SJSA1 (cell line): ENCODE measurements around the gene NEK4. TPM values are rescaled to one million over a fixed set of nuclear protein-coding genes. Genes with fewer than 3 reads are reported as not detected.
A peak's percentile ranks its signal among the peaks of the same experiment; 100 is the strongest.

Source experiments
- DNase-seq, 2 experiments: peaks; one replicate each; pipeline ENCODE4 v3.0.0-alpha.2; 2015 to 2020; ENCODE audit warnings: low spot score in 2 of 2, low read depth in 1 of 2
- H3K27ac ChIP-seq: fragments of 250-450 bp; sonication (Bioruptor Pico); 2 replicates; pipeline ENCODE4 v1.5.1; 2020; ENCODE audit warnings: mild to moderate bottlenecking, moderate library complexity
- H3K27me3 ChIP-seq: fragments of 250-450 bp; sonication (Bioruptor Pico); replicated peaks from 2 replicates; pipeline ENCODE4 v1.5.1; 2020; ENCODE audit warnings: mild to moderate bottlenecking, moderate library complexity
- H3K36me3 ChIP-seq: fragments of 250-450 bp; sonication (Bioruptor Pico); 2 replicates; pipeline ENCODE4 v1.5.1; 2020; ENCODE audit warnings: mild to moderate bottlenecking
- H3K4me1 ChIP-seq: fragments of 250-450 bp; sonication (Bioruptor Pico); replicated peaks from 2 replicates; pipeline ENCODE4 v1.6.1; 2021; ENCODE audit warnings: mild to moderate bottlenecking
- H3K4me3 ChIP-seq: fragments of 250-450 bp; sonication (Bioruptor Pico); 2 replicates; pipeline ENCODE4 v1.5.1; 2020; ENCODE audit warnings: mild to moderate bottlenecking
- H3K9me3 ChIP-seq: fragments of 250-450 bp; sonication (Bioruptor Pico); replicated peaks from 2 replicates; pipeline ENCODE4 v1.5.1; 2020; ENCODE audit warnings: mild to moderate bottlenecking
- total RNA-seq: library from RNA; depleted of rRNA; stranded (reverse); fragments of >200 nt; shearing (Covaris generic); gene quantifications from 2 replicates; pipeline ENCODE4 v1.2.3, GENCODE V29; 2014

NEK4 gene
- total RNA-seq, 1 experiment from 2014 or later = 12.6 TPM

DNA sequence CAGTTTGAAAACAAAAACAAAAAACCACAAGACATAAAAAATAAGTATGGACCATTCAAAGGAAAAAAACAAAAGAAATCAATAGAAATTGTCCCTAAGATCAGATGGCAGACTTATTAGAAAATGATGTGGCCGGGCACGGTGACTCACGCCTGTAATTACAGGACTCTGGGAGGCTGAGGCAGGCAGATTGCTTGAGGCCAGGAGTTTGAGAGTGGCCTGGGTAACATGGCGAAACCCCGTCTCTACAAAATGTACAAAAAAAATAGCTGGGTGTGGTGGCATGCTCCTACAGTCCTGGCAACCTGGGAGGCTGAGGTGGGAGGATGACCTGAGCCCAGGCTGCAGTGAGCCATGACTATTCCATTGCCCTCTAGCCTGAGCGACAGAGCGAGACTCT is 48.2 kb downstream of the NEK4 start:
- no peaks in the 10 kb centered on the region for H3K9me3 ChIP-seq
- H3K4me3 ChIP-seq = no peak overlapping the region
- H3K4me1 ChIP-seq = no peaks in the 10 kb centered on the region
- H3K27ac ChIP-seq = no peak overlapping the region
- DNase-seq = no peak
- H3K36me3 ChIP-seq = peaks cover 3% of the 10 kb centered on the region
- no peaks in the 10 kb centered on the region for H3K27me3 ChIP-seq

DNA sequence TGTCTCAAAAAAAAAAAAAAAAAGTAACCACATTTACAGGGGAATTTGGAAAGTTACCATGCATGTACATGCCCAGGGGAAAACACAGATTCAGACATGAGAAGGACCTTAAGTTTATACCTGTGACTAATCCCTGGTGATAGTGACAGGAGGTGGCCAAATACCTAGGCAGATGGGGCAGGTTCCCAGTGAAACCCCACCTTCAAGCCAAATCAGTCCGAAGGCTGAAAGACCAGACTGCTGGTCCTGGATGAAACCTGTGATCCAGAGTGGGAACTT is 49.1 kb downstream of the NEK4 start:
- Histone ChIP-seq H3K36me3 (peaks cover 3% of the 10 kb centered on the region), H3K9me3 (no peaks in the 10 kb centered on the region), H3K27me3 (no peaks in the 10 kb centered on the region), H3K4me3 (no peak overlapping the region), H3K27ac (no peak overlapping the region), H3K4me1 (no peaks in the 10 kb centered on the region)
- DNase-seq = no peak

DNA sequence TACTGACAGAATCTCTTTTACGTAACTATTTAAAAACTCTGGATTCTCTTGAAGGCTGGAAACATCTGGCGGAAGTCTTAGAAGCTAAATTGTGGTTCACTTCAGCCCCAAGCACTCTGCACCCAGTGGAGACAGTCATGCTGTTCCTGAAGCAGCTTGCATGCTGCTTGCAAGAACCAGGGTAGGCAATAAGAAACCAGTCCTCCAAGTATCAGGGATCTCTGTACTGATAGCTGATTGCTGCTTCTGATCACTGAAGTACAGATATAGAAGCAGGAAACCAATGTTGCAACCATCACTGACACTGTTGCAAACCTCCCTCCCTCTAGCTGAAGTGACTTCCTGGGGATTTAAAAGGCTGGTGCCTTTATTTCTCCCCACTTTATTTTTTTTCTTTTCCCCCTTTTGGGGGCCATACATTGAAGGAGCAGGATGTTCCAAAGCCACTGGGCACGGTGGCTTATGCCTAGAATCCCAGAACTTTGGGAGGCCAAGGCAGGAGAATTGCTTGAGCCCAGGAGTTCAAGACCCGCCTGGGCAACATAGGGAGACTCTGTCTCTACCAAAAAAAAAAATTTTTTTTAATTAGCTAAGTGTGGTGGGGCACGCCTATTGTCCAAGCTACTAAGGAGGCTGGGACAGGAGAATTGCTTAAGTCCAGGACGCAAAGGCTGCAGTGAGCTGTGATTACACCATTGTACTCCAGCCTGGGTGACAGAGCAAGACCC is 49.6 kb downstream of the NEK4 start:
- no peak overlapping the region for H3K4me3 ChIP-seq
- no peak for DNase-seq

GRCh38 chr3:52719618-52720017 is 51.1 kb downstream of the NEK4 start:
- no peak overlapping the region for H3K27ac ChIP-seq
- no peaks in the 10 kb centered on the region for H3K4me1 ChIP-seq
- no peaks in the 10 kb centered on the region for H3K27me3 ChIP-seq
- no peak for DNase-seq
- peaks cover 3% of the 10 kb centered on the region for H3K36me3 ChIP-seq
- H3K9me3 ChIP-seq = no peaks in the 10 kb centered on the region
- no peak overlapping the region for H3K4me3 ChIP-seq

More for the DNA sequence above, 49.6 kb downstream of the NEK4 start:
- peaks cover 3% of the 10 kb centered on the region for H3K36me3 ChIP-seq
- H3K27ac ChIP-seq = no peak overlapping the region
- H3K4me1 ChIP-seq = no peaks in the 10 kb centered on the region
- H3K9me3 ChIP-seq = no peaks in the 10 kb centered on the region
- H3K27me3 ChIP-seq = no peaks in the 10 kb centered on the region

DNA sequence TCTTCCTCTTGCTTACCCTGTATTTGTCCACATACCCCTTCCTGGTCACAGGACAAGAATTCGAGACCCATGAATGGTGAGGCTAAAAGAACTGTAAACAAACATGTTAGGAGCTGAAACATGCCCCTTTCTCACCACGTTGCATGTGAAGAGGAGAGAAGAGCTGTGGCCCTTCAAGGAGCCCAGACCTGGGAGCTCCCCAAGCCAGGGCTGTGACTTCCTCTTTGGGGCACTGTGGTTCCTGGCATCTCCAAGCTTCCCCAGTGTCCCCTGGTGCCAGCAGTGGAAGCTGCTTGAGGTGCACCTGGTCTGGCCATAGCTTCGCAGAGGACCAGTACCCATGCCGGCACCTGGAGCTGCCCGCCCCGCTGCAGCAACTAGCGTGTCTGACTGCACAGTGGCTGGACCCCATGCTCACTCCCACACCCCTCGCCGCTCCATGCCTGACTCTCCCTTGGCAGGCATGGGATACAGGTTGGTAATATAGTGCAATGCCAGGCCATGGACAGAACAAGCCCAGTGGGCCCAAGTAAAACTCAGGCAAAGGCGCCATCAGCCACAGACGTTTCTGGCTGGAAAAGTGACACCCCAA is 54.9 kb downstream of the NEK4 start:
- no peak overlapping the region for H3K4me3 ChIP-seq
- H3K27ac ChIP-seq = no peak overlapping the region
- no peaks in the 10 kb centered on the region for H3K9me3 ChIP-seq
- H3K36me3 ChIP-seq = peaks cover 12% of the 10 kb centered on the region
- H3K4me1 ChIP-seq = no peaks in the 10 kb centered on the region
- no peak for DNase-seq
- H3K27me3 ChIP-seq = no peaks in the 10 kb centered on the region

DNA sequence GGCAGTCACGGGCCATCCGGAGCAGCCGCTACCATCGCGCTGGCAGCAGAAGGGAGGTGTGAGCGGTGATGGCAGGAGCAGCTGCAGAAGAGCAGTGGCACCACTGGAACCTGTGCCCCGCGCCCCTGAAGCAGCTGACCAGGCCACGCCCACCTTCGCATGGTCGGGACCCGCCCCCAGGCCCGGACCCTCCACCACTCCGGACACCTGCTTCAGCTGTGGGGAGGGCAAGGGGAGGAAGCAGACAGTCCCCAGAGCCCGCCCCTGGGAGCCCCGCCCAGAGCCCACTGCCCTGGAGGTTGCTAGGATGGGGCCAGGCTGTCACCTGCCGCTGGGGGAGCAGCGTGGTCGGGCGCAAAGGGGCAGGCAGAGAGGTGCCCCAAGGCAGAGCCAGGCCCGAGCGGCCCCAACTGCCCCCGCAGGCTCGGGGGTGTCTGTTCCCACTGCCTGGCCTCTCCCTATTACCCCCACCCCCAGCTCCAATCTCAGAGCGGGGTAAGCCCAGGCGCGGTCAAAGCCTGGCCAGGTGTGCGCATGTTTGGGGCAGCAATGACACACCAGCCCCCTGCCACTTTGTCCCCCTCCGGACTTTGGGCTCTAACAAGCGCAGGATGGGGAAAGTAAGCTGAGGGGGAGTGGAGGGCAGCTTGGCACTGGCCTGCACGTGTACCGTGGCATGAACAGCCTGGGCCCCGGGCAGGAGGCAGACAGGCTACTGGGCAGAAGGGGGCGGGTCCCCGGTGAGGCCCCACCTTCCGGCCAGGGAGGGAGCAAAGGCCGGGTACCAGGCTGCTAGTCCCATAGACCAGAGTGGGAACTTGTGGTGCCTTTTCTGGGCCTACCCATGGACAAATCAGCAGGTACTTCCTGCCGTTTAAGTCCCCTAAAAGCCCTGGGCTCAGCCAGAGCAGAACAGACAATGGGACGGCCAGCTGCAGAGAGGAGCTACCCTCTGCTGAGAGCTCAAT is 56.1 kb downstream of the NEK4 start:
- Histone ChIP-seq H3K27me3 (no peaks in the 10 kb centered on the region), H3K27ac (no peak overlapping the region), H3K4me1 (no peaks in the 10 kb centered on the region), H3K4me3 (no peak overlapping the region), H3K36me3 (peaks cover 12% of the 10 kb centered on the region), H3K9me3 (no peaks in the 10 kb centered on the region)
- DNase-seq = no peak

DNA sequence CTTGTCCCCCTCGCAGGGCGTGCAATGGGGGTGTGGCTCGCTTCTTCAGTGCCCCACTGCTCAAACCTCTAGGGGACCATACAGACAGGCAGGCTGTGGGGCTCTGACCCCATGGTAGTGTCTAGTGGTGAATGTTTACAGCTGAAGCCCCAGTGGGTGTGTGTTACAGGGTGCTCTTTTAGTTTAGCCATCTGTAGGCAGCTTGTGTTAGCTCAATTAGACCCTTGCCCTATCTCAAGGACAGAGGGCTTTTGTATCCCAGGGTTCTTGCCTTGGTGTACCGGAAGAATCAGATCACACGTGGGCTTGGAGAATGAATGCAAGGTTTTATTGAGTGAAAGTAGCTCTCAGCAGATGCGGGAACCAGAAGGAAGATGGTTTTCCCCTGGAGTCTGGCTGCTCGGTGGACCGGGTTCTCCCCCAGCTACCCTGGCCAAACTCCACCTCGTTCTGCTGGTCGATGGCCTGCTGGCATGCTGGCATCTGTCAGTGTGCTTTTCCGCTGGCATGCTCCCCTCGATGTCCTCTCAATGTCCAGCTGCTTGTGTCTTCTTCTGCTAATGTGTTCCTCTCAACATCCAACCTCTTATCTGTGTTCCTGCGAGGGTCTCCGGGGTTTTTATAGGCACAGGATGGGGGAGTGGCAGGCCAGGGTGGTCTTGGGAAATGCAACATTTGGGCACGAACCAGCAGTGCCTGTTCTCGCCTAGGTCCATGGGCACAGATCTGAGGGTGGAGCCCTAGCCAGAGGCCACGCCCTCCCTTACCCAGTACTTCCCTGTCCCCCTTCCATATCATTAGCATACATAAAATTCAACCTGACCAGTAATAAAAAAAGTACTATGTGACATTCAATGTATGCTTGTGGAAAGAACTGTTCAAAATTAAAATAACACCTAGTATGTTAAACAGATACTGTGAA is 58.2 kb downstream of the NEK4 start:
- no peak overlapping the region for H3K4me3 ChIP-seq
- H3K4me1 ChIP-seq = no peaks in the 10 kb centered on the region
- H3K27me3 ChIP-seq = no peaks in the 10 kb centered on the region
- peaks cover 22% of the 10 kb centered on the region for H3K36me3 ChIP-seq
- no peak for DNase-seq
- no peaks in the 10 kb centered on the region for H3K9me3 ChIP-seq
- no peak overlapping the region for H3K27ac ChIP-seq

- Histone ChIP-seq H3K27ac (no peak overlapping the region), H3K4me3 (no peak overlapping the region), H3K4me1 (0 out of 2 replicates have a peak, but pooled peaks cover 3% of the 10 kb centered on the region), H3K9me3 (no peaks in the 10 kb centered on the region), H3K36me3 (peaks cover 34% of the 10 kb centered on the region), H3K27me3 (no peaks in the 10 kb centered on the region)
- DNase-seq = no peak
These were observed 60.2 kb downstream of the NEK4 start for GRCh38 chr3:52710512-52710911.

- H3K36me3 ChIP-seq = peaks cover 40% of the 10 kb centered on the region
- no peaks in the 10 kb centered on the region for H3K9me3 ChIP-seq
- H3K27me3 ChIP-seq = no peaks in the 10 kb centered on the region
- no peak overlapping the region for H3K4me3 ChIP-seq
- peaks cover 8% of the 10 kb centered on the region; the same call in 1 of the 2 replicates for H3K4me1 ChIP-seq
- H3K27ac ChIP-seq = no peak overlapping the region
- no peak for DNase-seq
These were observed 63.2 kb downstream of the NEK4 start for GRCh38 chr3:52707585-52707984.

DNA sequence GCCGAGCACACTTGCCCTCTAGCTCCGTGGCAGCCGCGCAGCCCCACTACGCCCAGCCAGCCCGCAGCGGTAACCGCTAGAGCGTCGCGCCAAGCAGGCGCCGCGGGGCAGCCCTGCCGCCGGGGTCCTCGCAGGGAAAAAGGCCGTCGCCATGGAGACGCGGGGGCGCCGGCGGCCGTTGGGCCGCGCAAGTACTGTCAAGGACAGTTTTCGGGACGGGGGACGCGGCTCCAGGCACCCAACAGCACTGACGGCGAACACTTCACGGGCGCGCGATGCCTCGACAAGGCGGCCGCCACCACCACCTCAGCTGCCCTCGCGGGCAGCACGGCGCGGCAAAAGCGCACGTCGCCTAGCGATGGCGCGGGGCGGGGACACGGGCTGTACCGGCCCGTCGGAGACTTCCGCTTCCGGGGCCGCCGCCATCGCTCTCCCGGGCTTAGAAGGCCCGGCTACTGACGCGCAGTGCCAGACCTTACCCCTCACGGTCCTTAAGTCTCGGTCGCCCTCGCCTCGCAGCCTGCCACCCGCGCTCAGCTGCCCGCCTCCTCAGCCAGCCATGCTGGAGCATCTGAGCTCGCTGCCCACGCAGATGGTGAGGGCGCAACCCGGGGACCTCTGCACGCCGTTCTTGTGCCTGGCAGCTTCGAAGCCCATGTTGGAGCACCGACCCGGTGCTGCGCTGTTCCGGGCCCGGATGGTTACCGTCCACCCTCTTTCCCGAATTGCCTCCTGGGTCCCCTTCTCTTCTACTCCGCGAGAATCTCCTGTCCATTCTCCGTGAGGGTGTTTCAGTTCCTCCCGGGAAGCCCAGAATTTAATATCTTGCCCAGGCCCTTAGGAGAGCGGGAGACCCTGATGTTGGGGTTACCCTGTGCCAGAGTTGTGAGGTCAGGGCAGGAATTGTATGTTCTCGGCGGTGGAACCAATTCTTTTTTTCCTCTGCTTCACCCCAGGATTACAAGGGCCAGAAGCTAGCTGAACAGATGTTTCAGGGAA is 64.8 kb downstream of the NEK4 start, which contains the start of the genes GLT8D1 and SPCS1:
Gene GLT8D1 (minus strand): TSS at position 104 of the 999 bp plus-strand sequence. CDS start 5,331 bp downstream, outside the sequence.
Gene SPCS1 (plus strand): TSS at position 419 of the 999 bp plus-strand sequence. CDS start 141 bp downstream, at position 560.
- Histone ChIP-seq H3K27me3 (no peaks in the 10 kb centered on the region), H3K9me3 (no peaks in the 10 kb centered on the region), H3K27ac (peak within 1 kb of the TSS; percentile 80), H3K36me3 (peaks cover 32% of the 10 kb centered on the region), H3K4me1 (peaks cover 8% of the 10 kb centered on the region; the same call in 1 of the 2 replicates), H3K4me3 (peak within 1 kb of the TSS; percentile 93)
- peak; percentile 79 to 94 for DNase-seq

DNA sequence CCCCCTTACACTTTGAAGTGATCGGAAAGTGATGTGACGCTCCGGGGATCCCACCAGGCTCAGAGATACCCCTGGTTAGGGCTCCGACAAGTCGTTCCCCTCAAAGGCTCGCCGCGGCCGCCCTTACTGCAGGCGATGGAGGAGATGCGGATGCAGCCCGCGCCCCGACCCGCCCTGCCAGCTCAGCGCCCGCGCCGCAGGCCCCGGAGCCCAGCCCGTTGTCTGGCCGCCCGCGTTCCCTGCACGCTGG is 65.4 kb downstream of the NEK4 start:
- DNase-seq = no peak
- H3K9me3 ChIP-seq = no peaks in the 10 kb centered on the region
- no peaks in the 10 kb centered on the region for H3K27me3 ChIP-seq
- H3K27ac ChIP-seq = peak overlapping the region; percentile 80
- H3K4me1 ChIP-seq = peaks cover 8% of the 10 kb centered on the region; the same call in 1 of the 2 replicates
- peaks cover 32% of the 10 kb centered on the region for H3K36me3 ChIP-seq
- H3K4me3 ChIP-seq = peak overlapping the region; percentile 93
